Hematopoietic multipotent progenitor cell treated with erythropoietin and hydrocortisone succinate and interleukin-3 and kit ligand, for 17 days (in vitro differentiated cells): ENCODE data around the gene ERF.

Experiments
- DNase-seq: peaks from one replicate; pipeline ENCODE4 v3.0.0-alpha.2; 2015; ENCODE audit warnings: low spot score

ERF gene

GRCh38 chr19:42254850-42255765, at the start of gene ERF:
ERF (minus strand) TSS chr19:42255128; CDS start chr19:42254999, 129 bp downstream.
- peak; percentile 87 for DNase-seq

DNA sequence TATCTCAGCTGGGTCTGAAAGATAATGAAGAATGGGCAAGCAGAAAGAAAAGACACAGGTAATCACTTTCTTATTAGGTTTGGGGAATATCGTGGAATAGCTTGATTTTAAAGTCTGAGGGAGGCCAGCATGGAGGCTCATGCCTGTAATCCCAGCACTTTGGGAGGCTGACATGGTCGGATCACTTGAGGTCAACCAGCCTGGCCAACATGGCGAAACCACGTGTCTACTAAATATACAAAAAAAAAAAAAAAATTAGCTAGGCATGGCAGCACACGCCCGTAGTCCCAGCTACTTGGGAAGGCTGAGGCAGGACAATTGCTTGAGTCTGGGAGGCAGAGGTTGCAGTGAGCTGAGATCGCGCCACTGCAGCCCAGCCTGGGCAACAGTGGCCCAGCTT, 48.9 kb upstream of the ERF start:
- no peak for DNase-seq

GRCh38 chr19:42303101-42303464, 48.2 kb upstream of the ERF start:
- DNase-seq = no peak

DNA sequence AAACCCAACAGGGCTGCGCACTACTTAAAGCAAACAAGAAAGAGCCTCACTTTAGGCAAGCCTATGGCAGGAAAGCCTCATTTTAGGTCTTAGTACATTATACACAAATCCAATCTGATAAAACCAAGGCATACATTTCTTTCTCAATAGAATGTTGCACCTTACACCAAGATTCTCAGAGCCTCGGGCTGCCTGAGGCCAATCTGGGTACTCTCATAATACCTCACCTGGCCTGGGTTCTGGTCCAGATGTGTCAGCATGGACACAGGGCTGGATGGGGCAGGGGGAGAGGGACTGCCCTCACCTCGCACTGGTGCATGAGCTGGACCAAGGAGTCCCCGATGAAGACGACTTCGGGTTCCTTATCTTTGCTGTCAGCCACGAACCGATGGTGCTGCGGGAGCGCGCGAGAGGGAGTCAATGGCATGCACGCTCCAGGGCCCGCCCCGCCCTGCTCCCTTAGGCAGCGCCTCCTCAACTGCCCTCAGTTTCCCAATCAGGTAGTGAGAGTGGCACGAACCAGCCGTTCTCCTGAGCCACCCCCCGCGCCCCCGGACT, 46.8 kb upstream of the ERF start, which contains the start of gene PRR19:
PRR19 (plus strand) TSS at position 487 of the 558 bp plus-strand sequence. CDS start 7,453 bp downstream, outside the sequence.
- DNase-seq = peak; percentile 41

GRCh38 chr19:42297039-42297438, 42.1 kb upstream of the ERF start:
- DNase-seq = no peak

DNA sequence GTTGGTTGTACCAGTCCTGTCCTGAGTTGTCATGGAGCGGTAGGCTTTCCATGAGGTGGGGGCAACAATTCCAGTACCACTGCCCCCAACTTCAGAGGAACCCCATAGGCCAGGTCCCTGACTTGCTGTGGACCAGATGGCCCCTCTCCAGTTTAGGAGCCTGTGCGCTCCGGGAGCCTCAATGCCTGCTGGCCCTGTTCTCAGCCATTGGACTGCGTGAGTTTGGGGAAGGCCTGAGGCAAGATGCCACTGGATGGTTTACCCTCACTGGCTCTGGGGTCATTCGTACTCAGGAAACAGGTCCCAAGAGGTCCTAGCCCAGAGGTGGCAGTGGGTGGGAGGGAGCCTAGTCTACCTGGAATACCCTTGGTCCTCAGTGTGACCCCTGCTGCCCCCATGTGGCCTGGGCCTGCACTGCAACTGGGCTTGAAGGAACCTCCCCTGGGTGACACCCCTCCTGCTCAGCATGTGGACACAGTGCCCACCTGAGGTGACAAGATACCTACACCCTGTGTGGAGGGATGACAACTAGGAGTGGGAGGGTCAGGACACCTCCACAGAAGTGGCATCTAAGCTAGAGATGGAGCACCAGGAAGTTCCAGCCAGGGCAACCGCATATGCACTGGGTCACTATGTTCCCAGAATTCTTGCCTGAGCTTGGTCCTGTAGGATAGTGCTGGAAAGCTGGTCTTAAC, 41.0 kb upstream of the ERF start:
- DNase-seq = peak; percentile 87

DNA sequence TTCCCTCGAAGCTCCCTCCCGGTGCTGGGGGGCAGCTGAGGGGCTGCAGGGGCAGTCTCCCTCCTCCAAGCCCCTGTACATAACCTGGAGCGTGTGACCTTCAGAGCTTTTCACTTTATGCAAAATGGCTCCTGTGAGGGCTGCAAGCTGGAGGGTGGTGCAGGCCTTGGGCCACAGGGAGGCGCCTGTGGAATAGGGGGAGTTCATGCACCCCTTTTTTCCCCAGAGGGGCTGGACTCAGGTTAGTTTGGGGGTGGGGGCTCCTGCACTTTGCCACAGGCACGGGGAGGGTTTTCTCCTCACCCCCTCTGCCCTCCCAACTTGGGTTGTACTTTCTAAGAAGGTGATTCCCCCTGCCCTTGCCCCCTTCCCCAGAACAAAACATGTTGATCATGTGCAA, 40.4 kb upstream of the ERF start:
- no peak for DNase-seq

DNA sequence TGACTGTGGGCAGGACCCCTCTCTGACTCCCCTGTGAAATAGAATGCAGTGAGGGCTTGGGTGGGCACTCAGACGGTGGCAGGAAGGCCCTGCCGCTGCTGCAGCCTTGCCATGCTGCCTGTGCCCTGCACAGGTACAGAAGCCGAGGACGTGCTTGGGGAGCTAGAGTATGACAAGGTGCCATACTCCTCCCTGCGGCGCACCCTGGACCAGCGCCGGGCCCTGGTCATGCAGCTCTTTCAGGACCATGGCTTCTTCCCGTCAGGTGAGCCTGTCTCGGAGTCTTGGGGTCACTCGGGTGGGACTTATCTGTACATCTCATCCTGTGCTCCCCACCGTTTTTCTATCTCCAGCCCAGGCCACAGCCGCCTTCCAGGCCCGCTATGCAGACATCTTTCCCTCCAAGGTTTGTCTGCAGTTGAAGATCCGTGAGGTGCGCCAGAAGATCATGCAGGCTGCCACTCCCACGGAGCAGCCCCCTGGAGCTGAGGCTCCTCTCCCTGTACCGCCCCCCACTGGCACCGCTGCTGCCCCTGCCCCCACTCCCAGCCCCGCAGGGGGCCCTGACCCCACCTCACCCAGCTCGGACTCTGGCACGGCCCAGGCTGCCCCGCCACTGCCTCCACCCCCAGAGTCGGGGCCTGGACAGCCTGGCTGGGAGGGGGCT, 39.7 kb upstream of the ERF start:
- DNase-seq = no peak

DNA sequence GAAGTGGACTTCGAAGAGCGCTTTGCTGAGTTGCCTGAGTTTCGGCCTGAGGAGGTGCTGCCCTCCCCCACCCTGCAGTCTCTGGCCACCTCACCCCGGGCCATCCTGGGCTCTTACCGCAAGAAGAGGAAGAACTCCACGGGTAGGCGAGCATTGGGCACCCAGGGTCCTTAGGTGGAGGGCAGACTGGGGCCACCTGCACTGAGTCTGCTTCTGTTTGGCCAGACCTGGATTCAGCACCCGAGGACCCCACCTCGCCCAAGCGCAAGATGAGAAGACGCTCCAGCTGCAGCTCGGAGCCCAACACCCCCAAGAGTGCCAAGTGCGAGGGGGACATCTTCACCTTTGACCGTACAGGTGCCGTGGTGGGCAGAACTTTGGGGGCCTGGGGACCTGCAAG, 39.0 kb upstream of the ERF start:
- no peak for DNase-seq

DNA sequence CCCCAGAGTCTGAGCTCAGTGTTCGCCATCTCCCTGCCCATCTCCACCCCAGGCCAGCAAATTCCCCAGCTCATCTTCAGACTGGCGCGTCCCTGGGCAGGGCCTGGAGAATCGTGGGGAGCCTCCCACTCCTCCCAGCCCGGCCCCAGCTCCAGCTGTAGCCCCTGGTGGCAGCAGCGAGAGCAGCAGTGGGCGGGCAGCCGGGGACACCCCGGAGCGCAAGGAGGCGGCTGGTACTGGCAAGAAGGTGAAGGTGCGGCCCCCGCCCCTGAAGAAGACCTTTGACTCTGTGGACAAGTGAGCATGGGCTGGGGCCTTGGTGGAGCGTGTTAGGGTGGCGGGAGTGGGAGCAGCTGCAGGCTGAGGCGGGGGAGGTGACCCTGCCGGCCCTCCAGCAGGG, 38.6 kb upstream of the ERF start:
- DNase-seq = no peak

GRCh38 chr19:42292963-42293362, 38.0 kb upstream of the ERF start:
- DNase-seq = no peak

GRCh38 chr19:42292042-42292960, 37.4 kb upstream of the ERF start:
- no peak for DNase-seq

DNA sequence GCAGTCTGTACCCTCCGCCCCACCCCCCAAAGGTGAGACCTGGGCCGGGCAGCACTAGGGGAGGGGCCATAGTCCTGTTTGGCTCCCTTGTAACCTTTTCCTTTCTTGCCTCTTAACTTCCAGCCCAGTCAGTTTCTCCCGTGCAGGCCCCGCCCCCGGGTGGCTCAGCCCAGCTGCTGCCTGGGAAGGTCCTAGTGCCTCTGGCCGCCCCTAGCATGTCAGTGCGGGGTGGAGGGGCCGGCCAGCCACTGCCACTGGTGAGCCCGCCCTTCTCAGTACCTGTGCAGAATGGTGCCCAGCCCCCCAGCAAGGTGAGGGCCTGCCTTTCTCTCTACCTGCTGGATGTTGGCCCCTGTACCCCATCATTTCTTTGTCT, 36.5 kb upstream of the ERF start:
- DNase-seq = no peak

- DNase-seq = peak; percentile 65
Measured at GRCh38 chr19:42290523-42291434, 35.9 kb upstream of the ERF start.

- DNase-seq = no peak
Measured at GRCh38 chr19:42290136-42290522, 35.2 kb upstream of the ERF start.

DNA sequence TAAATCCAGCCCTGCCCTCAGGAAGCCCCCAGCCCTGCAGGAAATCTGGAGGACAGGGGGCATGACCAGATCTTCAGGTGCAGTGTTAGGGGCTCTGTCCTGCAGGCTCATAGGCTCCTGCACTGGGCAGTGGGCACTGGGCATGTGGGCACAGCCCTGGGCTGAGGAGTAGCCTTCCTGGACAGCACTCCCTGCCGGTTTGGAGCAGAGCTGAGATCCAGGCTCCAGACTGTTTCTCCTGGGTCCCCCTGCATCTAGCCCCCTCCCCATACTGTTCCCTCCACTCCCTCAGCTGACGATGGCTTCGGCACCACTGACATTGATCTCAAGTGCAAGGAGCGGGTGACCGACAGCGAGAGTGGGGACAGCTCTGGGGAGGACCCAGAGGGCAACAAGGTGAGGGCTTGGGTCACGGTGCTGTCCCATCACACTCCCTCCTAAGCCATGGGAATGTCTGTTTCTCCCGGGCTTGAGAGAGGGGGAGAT, 34.7 kb upstream of the ERF start:
- no peak for DNase-seq

- no peak for DNase-seq
Measured at GRCh38 chr19:42288881-42289555, 34.1 kb upstream of the ERF start.

DNA sequence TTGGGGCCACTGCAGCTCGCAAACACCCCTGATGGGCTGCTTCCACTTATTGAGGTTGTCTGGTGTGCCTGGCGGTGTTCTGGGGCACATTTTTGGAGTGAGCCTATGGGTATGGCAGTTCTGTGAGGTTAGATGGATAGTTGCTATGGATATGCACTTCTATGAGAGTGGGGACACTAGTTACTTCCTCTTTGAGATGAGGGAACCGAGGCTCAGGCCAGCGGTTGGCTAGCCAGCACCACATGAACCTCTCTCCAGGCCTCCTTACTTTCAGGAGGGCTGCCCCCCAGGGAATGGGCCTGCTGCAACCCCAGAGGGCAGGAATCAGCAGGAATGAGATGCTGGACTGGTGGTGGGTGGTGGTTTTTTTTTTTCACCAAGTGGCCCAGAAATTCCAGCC, 33.5 kb upstream of the ERF start:
- DNase-seq = no peak

DNA sequence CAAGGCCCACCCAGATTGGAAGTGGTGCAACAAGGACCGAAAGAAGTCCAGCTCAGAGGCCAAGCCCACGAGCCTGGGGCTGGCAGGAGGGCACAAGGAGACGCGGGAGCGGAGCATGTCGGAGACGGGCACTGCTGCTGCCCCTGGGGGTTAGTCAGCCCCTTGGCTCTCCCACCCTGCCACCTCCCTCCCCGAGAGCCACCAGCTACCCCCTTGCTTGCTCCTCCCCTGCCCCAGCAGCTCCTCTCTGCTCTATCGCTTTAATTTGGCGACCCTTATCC, 32.8 kb upstream of the ERF start:
- no peak for DNase-seq
